ENCODE data around the gene PLCZ1.

Gene PLCZ1

GRCh38 chr12:18683327-18684013, 54.3 kb downstream of the PLCZ1 start:
- TF ChIP-seq, protein P1, sequence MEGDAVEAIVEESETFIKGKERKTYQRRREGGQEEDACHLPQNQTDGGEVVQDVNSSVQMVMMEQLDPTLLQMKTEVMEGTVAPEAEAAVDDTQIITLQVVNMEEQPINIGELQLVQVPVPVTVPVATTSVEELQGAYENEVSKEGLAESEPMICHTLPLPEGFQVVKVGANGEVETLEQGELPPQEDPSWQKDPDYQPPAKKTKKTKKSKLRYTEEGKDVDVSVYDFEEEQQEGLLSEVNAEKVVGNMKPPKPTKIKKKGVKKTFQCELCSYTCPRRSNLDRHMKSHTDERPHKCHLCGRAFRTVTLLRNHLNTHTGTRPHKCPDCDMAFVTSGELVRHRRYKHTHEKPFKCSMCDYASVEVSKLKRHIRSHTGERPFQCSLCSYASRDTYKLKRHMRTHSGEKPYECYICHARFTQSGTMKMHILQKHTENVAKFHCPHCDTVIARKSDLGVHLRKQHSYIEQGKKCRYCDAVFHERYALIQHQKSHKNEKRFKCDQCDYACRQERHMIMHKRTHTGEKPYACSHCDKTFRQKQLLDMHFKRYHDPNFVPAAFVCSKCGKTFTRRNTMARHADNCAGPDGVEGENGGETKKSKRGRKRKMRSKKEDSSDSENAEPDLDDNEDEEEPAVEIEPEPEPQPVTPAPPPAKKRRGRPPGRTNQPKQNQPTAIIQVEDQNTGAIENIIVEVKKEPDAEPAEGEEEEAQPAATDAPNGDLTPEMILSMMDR (IDR thresholded peaks at IDR 0.05; ENCODE audit: borderline replicate concordance, insufficient read depth, low read depth, low read length): no peak
- no peak overlapping the region for H3K4me3 ChIP-seq (ENCODE audit: low read depth, low read length)

DNA sequence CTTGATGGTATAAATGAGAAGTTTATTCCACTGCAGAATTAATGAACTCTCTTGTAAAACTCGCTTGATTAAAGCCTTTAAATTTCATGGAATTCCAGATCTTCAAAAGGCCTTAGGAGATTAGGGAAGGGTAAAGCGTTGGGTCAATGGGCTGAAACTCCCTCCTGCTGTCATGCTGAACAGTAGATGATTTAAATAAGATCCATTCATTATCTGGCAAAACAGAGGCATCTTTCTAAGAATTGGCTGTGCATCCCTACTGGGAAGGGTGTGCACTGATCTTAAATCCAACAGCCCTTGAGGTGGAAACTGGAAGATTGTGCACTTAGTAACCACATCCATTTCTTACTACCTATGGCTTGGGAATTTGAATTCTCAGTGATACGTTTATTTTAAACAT, 56.0 kb downstream of the PLCZ1 start:
- H3K4me3 ChIP-seq (ENCODE audit: low read depth, low read length): no peak overlapping the region
- TF ChIP-seq, protein P1 (IDR thresholded peaks at IDR 0.05; ENCODE audit: borderline replicate concordance, insufficient read depth, low read depth, low read length): no peak

DNA sequence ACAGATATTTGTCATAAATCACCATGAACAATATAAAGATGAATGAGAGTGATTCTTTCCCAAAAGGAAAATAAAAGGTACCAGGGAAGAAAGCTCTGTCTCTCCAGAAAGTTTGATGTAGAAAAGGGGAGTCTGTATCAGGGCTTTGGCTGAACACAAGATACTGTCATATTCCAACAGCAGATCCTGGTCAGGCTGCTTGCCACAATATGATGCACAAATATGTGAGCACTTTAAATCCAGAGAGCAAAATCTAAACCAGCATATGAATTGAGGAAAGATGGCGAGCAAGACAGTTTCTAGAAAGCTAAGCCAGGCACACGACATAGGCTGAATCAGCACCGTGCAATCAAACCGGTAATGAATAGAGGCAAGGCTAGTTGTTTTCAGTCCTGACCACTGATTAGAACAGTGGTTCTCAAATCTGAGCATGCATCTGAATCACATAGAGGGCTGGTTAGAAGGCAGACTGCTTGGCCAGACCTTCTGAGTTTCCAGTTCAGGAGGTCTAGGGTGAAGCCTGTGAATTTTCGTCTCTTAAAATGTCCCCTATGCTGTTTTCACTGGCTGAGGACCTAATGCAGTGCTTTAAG, 60.7 kb downstream of the PLCZ1 start:
- H3K4me3 ChIP-seq (ENCODE audit: low read depth, low read length): no peak overlapping the region
- TF ChIP-seq, protein P1 (IDR thresholded peaks at IDR 0.05; ENCODE audit: borderline replicate concordance, insufficient read depth, low read depth, low read length): no peak

DNA sequence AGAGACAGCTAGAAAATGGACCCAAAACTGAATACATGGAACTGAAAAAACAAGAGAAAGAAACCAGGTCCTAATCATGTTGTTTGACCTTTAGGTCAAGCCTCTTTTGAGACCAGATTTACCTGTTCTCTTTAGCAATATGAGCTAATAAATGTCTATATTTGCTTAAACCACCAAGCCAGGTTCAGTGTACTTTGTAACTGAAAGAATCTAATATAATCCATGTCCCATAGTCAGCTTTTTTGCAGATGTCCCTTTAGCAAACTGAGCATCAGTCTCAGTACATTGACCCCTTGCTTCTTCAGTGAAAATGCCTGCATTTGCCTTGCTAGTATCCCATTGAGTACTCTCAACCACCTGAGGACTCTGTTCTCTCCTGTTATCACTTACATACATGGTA, 61.7 kb downstream of the PLCZ1 start:
- TF ChIP-seq, protein P1 (IDR thresholded peaks at IDR 0.05; ENCODE audit: borderline replicate concordance, insufficient read depth, low read depth, low read length): no peak
- no peak overlapping the region for H3K4me3 ChIP-seq (ENCODE audit: low read depth, low read length)

- TF ChIP-seq, protein P1 (IDR thresholded peaks at IDR 0.05; ENCODE audit: borderline replicate concordance, insufficient read depth, low read depth, low read length): no peak
- no peak overlapping the region for H3K4me3 ChIP-seq (ENCODE audit: low read depth, low read length)
Observed at GRCh38 chr12:18658829-18659228, 79.0 kb downstream of the PLCZ1 start.

DNA sequence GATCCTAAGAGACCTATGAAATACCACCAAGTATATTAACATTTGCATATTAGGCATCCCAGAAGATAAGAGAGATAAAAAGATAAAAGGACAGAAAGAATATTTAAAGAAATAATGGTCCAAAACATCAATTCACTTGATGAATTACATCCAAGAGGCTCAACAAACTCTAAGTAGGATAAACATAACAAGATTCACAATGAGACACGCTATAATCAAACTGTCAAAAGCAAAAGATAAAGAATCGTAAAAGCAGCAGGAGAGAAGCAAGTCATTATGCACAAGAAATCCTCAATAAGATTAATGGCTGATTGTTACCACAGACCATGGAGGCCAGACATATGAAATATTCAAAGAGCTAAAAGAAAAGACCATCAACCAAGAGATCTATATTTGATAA, 79.6 kb downstream of the PLCZ1 start:
- no peak overlapping the region for H3K4me3 ChIP-seq (ENCODE audit: low read depth, low read length)
- TF ChIP-seq, protein P1 (IDR thresholded peaks at IDR 0.05; ENCODE audit: borderline replicate concordance, insufficient read depth, low read depth, low read length): no peak

DNA sequence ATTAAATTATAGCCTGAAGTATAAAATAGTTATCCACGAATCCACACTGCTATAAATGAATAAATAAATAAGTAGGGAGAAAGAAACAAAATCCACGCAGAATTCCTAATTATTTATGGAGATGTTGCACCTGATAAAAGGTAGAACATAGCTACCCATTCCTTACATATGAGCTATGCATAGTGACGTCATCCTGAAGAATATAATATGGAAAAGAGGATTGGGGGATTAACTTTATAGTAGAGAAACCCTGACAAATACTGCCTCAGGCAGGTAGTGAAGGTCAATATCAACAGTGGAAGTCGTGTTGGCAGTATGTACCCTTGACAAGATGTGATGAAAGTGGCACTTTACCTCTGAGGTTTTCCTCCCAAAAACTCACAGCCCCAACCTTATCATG, 82.5 kb downstream of the PLCZ1 start:
- H3K4me3 ChIP-seq (ENCODE audit: low read depth, low read length): no peak overlapping the region

More for the DNA sequence above, 82.5 kb downstream of the PLCZ1 start:
- TF ChIP-seq, protein P1 (IDR thresholded peaks at IDR 0.05; ENCODE audit: borderline replicate concordance, insufficient read depth, low read depth, low read length): no peak
